ENCODE results near the gene SGSM2. TPM values are rescaled to one million over a fixed set of nuclear protein-coding genes. Genes with fewer than 3 reads are reported as not detected.

The SGSM2 gene
- total RNA-seq, 1 donor from 2014 or later = 69.8 TPM

DNA sequence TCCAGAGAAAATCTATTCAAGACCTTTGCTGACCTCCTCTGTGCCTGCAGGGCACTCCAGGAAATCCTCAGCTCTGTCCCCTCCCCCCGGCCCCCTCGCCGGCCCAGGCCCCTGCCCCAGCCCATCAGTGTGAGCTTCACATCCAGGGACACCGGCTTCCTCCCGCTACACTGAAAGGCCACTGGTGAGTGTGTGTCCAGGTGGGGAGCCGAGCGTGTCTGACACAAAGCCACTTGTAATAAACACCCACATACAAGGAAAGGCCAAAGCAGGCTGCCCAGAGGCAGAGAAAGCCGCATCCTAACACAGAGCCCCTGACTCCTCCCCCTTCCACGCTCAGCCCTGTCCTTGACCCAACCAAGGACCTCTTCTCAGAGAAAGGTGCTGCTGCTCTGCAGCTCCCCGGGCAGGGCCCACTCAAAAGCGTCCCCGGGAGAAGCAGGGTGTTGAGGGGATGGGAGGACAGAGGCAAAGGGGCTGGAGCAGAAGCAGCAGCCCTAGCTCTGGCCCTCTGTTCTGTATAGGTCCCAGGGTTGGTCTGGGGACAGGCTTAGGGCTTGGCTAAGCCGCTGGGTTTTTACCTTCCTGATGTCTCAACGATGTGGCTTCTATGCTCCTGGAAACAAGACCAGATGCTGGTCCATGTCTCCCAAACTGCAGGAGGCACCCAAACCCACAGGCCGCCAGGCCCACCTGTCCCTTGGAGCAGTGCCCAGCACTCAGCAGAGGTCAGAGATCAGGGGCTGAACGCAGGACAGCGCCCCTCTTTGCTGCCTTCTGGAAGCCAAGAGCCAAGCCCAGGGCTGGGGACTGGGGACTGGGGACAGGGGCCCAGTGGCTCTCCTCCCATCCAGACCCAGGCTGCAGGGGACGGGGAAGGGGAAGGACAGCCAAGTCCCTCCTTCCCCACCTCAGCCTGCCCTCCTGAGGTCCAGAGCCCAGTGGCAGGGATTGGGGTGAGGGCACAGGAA is 48.2 kb downstream of the SGSM2 start:
- no peak for DNase-seq (ENCODE audit: low spot score)

DNA sequence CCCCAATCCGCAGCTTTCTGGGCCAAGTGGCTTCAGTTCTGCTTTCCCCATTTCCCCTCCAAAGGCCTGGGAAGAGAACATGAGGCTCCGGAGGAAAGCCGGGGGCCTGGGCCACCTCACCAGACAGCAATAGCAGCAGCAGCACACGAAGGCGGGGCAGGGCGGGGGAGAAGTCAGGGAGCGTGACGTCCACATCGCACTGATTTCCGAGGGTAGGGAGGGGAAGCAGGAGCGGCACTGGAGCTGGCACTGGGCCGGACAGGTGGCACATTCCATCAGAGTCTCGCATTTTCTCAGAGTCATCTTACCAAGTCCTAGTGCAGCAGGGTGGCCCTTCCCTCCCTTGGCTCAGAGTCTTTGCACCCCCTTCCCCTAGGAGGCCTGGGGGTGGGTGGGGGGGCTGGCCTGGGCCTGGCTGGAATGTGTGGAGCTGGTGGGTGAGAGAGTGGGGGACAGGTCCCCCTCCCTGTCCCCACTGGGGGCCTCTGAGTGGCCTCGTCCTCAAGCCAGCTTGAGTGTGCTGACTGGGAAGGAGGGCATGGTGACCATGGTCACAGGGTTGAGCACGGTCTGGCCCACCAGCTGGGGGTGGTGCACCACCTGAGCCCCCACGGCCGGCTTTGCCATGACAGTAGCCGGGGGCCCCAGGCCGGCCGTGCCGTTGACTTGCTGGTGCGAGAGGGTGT is 49.2 kb downstream of the SGSM2 start:
- peak; percentile 50 for DNase-seq (ENCODE audit: low spot score)

DNA sequence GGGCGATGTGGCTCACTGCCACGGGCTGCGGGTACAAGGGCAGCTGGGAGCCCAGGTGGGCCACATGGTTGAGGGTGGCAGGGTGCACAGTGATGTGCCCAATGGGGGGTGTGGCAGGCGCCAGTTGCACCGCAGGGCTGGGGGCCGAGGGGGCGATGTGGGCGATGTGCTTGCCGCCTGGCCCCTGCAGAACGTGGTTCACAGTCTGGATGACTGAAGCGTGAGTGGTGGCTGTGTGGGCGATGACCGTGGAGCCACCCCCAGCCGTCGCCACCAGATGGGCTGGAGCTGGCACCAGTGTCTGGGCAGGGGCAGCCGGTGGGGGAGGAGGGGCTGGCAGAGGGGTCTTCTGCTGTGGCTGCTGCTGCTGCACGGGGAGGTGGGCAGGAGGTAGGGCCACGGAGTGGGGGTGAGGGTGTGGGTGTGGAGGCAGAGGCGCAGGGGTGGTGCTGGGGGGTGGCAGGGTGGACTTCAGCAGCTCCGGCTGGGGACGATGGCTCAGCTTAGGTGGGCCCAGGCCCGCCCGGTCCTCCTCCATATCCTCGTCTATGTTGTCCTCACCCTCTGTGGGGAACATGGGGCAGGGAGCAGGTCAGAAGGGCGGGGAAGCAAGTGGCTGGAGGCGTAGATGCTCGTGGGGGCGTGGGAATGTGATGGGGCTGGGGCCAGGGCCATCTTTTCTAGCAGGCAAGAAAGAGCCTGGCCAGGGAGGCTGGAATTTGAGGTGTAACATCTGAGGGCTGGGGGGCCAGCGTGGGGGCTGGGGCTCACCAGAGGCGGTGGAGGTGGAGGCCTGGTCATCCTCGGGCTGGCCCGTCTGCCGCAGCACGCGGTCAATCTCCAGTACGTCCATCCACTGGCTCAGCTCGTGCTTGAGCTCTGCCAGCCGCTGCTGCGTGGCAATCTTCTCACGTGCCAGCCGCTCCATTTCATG is 50.1 kb downstream of the SGSM2 start:
- no peak for DNase-seq (ENCODE audit: low spot score)

DNA sequence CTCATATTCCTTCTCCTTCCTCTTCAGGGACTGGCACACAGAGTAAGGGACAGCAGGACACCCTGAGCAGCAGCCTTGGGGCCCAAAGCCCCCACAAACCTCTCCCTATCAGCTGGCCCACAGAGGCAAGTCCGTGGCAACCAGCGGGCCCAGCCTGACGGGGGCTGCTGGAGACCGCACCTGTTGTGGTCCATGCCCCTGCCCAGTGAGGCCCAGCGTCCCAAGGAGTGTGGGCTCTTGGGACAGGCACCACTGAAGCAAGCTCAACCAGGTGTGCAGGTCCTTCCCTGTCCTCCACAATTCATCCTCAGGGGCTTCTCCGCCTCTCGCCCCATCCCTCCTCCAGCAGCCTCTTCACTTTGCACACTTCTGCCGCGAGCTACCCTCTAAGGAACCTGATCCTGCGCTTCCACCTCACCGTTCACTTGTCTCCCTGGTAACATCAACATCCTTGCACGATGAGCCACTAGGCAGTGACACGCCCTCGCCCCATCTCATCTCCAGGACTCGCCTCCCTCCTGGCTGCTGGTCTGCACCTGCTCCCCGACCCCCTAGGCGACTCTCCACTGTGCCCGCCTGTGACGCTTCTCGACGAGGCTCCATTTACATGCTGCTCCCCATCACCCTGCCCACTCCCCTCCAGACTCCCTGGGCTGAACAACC is 50.9 kb downstream of the SGSM2 start:
- DNase-seq (ENCODE audit: low spot score) = no peak

DNA sequence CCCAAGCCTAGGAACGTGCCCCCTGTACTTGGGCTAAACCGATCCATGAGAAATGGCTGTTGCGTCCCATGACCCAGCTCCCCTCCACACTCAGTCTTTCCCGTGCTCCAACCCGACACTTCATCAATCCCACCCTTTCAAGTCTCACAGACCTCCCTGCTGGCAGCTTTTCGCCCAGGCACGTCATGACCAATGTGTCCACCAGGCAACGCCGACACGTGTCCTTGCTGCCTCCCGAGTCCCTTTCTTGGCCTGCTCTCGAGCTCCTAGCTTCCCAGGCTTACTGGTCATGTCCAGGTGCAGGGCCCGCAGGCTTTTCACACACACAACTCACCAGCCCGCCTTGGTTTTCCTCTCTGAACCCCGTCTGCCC is 51.4 kb downstream of the SGSM2 start:
- no peak for DNase-seq (ENCODE audit: low spot score)

DNA sequence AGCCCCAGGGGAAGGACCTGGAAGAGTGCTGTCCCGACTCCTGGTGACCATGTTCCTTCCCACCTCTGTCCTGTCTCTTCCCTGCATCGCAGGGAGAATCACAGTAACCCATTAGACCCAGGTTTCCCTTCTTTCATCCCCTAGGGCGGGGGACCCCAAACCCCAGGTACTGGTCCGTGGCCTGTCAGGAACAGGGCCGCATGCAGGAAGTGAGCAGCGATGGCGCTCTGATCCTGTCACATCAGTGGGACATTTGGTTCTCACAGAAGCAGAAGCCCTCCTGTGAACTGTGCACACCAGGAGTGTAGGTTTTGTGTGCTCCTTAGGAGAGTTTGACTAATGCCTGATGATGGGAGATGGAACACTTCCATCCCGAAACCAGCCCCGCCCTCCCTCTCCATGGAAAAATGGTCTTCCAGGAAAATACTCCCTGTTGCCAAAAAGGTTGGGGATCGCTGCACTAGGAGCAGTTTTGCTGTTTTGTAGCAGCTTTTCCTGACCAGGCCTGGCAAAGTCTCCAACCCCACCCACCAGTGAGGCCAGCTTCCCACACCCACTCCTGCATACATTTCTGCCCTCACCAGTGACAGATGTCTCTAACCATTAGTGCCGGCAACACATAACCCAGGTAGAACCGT is 53.0 kb downstream of the SGSM2 start:
- no peak for DNase-seq (ENCODE audit: low spot score)

DNA sequence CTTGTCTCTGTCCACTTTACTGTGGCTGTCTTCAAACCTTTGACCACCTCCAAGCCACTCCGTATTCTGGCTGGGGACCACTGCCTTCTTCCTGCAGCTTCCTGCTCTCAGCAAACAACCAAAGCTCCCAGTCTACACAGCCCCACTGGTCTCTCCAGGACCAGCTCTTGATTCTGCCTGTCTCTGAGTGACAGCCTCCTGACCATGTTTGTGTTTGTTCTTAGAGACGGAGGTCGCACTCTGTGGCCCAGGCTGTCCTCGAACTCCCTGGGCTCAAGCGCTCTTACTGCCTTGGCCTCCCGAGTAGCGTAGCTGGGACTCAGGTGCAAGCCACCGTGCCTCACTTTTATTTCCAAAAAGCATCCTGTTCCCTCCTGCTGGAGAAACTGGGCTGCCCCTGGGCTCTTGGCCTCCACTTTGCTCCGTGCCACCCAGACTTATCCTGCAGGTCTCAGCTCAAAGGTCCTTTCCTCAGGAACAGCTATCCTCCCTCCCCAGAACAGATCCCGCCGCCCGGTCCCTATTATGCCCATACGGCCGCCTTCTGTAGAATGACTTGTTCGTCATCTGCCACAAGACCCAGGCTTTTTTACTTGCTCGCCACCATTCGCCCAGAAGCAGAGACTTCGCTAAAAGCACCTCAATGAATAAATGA is 54.4 kb downstream of the SGSM2 start:
- no peak for DNase-seq (ENCODE audit: low spot score)

DNA sequence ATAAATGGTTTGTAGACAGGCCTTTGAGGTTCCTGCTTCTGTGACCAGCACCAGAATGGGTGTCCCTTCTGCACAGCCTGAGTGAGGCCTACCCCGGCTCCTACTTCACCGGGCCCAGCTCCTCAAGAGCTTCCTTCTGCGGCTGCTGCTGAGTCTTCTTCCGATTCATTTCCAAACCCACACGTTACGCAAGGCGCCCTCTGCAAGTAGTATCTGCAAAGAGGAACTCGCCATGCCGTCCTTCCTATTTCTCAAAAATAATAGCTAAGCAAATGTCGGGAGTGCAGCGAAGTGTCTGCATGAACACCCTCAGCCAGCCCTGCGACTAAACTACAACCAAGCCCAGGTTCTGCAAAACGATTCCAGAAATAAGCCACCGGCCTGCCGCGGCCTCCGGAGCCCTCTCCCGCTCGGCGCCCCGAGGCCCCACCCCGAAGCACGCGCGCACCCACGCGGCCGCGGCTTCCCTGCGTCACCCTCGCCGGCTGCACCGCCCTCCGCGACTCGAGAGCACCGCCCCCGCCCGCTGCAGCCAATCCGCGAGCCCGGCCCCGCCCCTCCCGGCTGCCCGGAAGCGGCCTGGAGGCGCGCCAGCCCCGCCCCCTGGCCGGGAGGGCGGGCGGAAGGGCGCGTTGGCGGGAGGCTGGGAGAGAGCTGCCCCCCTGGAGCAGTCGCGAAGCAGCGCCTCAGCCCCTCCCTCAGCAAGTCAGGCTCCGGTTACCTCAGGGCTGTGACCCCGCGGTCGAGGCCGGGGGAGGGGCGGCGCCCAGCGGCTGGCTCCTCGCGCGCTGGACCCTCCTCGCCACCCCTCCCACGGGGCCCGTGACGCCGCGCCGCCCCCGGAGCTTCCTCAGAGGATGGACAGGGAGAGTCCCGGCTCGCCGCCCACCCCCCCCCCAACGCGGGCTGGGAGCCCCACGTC is 55.2 kb downstream of the SGSM2 start:
- DNase-seq (ENCODE audit: low spot score) = peak; percentile 96

DNA sequence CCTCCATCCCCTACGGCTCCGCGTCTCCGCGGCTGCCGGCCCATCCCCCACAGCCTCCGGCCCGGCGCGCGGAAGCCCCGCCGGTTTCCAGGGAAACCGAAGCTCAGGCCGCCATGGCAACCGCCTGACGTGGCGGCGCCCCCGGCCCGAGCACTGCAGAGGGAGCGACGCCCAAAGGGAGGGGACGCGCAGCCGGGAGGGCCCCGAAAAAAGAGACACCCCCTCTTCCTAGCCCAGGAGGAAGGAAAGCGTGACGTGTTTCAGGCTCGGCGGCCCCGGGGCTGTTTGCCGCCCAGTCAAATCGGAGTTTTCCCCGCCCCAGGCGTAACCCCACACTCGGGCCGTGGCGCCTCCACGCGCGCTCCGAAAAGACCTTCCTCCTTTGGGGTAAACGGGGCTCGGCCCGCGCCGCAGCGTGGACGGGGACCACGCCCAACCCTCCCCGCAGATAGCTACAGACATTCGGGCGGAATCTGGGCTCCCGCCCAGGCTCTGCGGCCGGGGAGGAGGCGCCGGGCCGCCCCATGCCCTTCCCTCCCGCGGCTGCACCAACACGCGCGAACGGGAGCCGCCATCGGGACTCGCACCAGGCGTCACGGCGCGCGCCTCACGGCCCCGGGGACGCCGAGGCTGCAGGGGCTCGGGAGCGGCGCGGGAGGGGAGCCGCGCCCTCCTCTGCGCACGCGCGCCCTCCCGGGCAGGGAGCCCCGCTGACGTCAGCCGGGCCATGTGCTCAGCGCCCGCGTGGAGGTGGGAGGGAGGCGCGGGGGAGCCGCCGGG is 56.1 kb downstream of the SGSM2 start:
- peak; percentile 90 for DNase-seq (ENCODE audit: low spot score)

DNA sequence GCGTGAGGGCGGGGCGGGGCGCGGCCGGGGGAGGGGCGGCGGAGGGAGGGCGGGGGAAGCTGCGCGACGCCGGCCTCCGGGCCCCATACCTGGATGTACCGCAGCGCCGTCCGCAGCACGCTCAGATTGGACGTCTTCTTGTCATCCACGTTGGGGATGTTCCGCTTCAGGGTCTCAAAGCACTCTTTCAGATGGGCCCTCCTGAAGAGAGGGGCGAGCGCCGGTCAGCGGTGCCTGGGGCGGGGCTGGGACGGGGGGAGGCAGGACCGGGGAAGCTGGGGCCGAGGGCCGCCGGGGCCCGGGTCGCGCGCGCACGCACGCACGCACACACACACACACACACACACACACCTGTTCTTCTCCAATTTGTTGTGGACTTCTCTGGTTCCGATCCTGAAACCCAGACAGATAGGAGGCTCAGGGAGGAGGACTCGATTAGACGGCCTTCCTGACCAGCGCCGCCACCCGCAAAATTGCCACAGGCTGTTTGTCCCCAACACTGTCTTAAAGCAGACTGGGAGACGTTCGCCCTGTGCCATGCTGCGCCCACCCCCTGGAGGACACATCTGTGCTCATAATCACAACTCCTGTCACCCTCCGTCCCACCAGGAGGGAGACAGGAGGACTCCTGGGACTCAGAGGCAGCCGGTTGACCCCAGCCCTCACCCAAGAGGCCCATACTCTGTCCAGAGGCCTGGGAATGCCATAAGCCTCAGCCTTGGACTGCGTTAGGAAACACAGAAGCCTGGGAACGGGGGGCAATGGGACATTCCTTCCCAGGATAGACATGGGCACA is 56.9 kb downstream of the SGSM2 start:
- DNase-seq (ENCODE audit: low spot score) = no peak

DNA sequence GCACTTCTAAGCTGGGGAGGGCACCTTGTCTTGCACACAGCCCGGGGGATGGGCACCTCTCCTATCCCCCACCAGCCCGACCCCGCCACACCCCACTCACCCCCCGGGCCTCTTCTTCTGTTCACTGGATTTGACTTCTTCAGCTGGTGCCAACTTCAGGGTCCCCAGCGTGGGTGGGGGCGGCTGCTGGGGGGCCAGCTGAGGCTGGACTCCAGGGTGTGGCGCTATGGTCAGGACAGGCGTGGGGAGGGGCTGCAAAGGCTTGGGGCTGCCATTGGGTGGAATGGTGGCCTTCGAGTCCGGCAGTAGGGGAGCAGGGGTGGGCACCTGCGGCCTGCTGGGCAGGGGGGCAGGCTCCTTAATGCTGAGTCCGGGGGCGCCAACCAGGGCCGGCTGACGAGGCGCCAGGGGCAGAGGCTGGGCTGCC is 57.5 kb downstream of the SGSM2 start:
- no peak for DNase-seq (ENCODE audit: low spot score)

DNA sequence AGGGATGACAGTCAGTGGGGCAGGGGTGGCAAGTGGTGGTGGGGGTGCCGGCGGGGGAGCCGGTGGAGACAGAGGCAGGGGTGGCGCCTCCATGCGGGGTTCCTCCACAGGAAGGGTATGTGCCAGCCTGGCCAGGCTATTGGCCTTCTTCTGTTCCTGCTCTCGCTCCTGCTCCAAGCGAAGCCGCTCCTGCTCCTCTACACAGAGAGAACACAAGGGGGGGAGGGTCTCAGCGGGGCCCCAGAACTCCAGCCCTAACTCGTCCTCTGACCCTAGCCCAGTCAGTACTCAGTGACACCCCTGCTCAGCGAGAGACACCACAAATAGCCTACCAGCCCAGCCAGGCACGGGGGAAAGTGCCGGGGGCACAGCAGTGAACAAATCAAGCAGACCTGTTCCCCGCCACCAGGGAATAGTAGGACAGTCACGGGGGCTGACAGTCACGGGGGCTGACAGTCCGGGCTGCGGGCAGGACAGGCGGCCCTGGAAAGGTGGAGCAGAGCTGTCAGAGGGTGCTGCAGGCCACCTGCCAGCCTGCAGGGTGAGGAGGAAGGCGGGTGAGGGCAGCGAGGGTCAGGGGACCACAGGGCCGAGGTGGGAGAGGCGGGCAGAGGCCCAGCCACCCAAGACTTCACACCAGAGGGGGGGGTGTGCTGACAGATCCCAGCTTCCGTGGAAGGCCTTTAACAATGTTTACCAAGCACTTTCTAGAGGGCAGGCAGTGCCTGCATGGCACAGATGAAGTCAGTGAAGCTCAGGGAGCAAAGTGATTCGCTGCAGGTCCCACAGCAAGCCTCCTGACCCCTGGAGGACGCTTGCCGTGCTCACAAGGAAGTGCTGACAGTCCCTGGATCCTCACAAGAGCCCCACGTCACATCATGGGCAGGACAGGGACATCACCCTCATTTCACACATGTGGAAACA is 58.2 kb downstream of the SGSM2 start:
- DNase-seq (ENCODE audit: low spot score) = no peak

DNA sequence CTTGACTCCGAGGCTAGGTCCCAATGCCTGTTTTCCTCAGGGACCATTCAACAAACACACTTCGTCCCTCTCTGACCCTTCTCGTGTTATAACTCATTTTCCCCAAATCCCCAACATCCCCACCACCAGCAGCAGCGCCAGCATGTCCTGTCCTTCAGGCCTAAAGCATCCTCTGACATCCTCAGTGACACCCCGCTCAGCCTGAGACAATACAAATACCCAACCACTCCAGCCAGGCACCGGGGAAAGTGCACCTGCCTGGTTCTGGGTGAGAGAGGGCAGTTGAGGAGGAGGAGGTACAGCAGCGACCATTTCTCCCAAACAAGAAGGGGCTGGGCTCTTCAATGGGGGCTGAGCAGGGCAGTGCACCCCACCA is 58.9 kb downstream of the SGSM2 start:
- no peak for DNase-seq (ENCODE audit: low spot score)

DNA sequence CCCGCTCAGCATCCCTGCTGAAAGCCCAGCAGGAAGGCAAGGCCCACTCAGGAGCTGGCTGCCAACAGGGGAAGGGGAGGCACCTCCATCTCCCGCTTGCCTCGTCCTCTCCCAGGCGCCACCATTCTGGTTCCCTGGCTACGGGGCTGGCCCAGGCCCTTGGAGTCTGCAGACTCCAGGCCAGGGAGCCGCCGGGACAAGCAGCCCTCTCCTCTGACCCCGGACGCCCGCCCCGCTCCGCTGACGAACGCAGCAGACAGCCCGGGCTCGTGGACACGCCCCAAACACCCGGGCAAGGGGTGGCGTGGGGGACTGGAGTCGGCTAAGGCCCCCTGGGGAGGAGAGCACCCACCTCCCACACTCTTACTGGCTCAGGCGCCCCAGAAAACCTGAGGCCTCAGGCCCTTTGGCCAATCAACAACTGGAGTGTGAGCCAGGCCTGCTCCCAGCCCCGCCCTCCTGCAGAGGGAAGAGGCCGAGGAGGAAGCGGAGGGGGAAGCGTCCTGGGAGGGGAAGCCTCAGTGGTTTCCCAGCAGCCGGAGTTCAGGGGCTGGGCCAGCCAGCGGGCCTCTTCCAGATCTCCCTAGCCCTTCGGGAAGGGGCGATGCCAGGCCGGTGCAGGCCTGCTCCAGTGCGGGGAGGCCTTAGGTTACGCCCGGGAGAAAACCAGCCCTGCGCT is 59.4 kb downstream of the SGSM2 start:
- DNase-seq (ENCODE audit: low spot score) = peak; percentile 92

DNA sequence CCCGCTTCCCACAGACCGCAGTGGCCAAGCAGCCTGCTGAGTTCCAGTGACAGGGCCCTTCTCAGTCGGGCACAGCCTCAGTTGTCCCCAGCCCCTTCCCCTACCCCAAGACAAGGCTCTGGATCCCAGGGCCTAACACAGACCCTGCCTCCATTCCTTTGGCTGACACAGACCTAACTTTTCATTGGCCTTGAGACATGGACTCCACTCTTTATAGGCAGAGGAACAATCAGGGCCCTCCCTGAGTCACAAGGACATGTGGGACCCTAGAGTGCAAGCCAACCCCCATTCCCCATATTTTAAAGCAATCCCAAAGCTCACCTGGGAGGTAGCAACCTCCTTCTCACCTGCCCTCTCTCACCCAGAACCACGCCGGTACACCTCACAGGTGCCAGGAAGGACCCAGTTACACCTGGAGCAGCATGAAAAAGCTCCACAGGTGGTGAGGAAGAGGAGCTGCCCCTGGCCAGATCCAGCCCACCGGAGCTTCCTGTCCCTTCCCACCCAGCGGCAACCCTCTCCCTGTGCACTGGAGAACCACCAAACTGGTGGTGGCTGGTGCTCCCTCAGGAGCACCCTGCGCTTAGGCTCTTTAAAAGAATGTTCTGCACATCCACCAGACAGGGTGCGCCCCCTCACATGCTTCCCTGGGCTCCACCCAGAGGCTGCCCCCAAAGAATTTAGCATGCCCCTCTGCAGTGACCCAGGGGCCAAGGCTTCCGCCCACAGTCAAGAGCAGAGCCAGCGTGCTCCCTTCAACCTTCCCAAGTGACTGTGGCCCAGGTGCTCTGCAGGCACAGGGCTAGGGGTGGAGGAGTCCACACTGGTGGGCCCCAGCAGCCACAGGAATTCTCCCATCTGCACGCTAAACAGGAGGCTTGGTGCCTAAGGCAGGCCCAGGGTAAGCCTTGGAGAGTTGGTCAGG is 60.2 kb downstream of the SGSM2 start:
- DNase-seq (ENCODE audit: low spot score) = no peak
